Measurements from ENCODE around the gene DBF4B. TPM values are rescaled to one million over a fixed set of nuclear protein-coding genes. Genes with fewer than 3 reads are reported as not detected.

The DBF4B gene
- polyA plus RNA-seq, 1 of the 3 experiments (the other 2 are of a cell fraction) = 8.3 TPM

GRCh38 chr17:44768505-44769142, 60.2 kb downstream of the DBF4B start:
- 90% methylated on average over 11 of the region's 11 CpGs for WGBS (ENCODE audit: low lambda C conversion rate)
- Histone ChIP-seq H3K27me3 (ENCODE audit: insufficient read depth) (no peaks in the 10 kb centered on the region), H3K79me2 (ENCODE audit: insufficient read depth) (no peaks in the 10 kb centered on the region), H3K27ac (ENCODE audit: low read depth in 2 of 2, low read length in 1 of 2) (no peak overlapping the region), H3K4me3 (ENCODE audit: low read depth in 2 of 2, low read length in 1 of 2) (no peak overlapping the region), H3K36me3 (replicated peaks in 1 of 2; ENCODE audit: control insufficient read depth in 1 of 2, insufficient read depth in 2 of 2, low read length in 1 of 2) (no peaks in the 10 kb centered on the region), H4K20me1 (ENCODE audit: insufficient read depth) (no peaks in the 10 kb centered on the region), H3K4me2 (no peak overlapping the region), H3K9me2 (no peaks in the 10 kb centered on the region), H3K9ac (no peak overlapping the region), H3K4me1 (ENCODE audit: control insufficient read depth in 1 of 2, insufficient read depth in 2 of 2, low read depth in 1 of 2, low read length in 1 of 2) (peaks cover 0 to 15% of the 10 kb centered on the region in 2 experiments; a peak in 1 of 4 replicates), H3F3A (replicated peaks; ENCODE audit: insufficient read depth) (no peaks in the 10 kb centered on the region), H3K9me3 (no peaks in the 10 kb centered on the region), H2AFZ (ENCODE audit: low read depth) (no peak overlapping the region)
- DNase-seq = no peak
- CTCF ChIA-PET = interaction anchor here (1.4 to 16.7 kb wide), 4 partner anchors 10 to 110 kb away, joined by 7 to 324 read pairs (median 10); no protein-coding TSS in a partner anchor
- TF ChIP-seq FOSL2 (IDR thresholded peaks at IDR 0.05; ENCODE audit: borderline replicate concordance, low read depth) (no peak), EZH2phosphoT487 (IDR thresholded peaks at IDR 0.05; ENCODE audit: borderline replicate concordance, low read depth) (no peak), FOXM1 (IDR thresholded peaks at IDR 0.05; ENCODE audit: low read depth) (no peak), TCF12 (IDR thresholded peaks at IDR 0.05) (no peak), JUND (IDR thresholded peaks at IDR 0.05) (no peak), CHD2 (IDR thresholded peaks at IDR 0.05; ENCODE audit: low read length, partially characterized antibody) (no peak), TEAD4 (IDR thresholded peaks at IDR 0.05; ENCODE audit: borderline replicate concordance, insufficient read depth) (no peak)
- TF ChIP-seq, protein P1, sequence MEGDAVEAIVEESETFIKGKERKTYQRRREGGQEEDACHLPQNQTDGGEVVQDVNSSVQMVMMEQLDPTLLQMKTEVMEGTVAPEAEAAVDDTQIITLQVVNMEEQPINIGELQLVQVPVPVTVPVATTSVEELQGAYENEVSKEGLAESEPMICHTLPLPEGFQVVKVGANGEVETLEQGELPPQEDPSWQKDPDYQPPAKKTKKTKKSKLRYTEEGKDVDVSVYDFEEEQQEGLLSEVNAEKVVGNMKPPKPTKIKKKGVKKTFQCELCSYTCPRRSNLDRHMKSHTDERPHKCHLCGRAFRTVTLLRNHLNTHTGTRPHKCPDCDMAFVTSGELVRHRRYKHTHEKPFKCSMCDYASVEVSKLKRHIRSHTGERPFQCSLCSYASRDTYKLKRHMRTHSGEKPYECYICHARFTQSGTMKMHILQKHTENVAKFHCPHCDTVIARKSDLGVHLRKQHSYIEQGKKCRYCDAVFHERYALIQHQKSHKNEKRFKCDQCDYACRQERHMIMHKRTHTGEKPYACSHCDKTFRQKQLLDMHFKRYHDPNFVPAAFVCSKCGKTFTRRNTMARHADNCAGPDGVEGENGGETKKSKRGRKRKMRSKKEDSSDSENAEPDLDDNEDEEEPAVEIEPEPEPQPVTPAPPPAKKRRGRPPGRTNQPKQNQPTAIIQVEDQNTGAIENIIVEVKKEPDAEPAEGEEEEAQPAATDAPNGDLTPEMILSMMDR (IDR thresholded peaks at IDR 0.05) = no peak
- POLR2A ChIA-PET = no interaction called here

GRCh38 chr17:44769230-44769629, 60.8 kb downstream of the DBF4B start:
- peaks cover 0 to 15% of the 10 kb centered on the region in 2 experiments; a peak in 1 of 4 replicates for H3K4me1 ChIP-seq (ENCODE audit: control insufficient read depth in 1 of 2, insufficient read depth in 2 of 2, low read depth in 1 of 2, low read length in 1 of 2)
- CTCF ChIA-PET = interaction anchor here (2.1 to 16.7 kb wide), 3 partner anchors 10 to 110 kb away, joined by 9 to 324 read pairs (median 11); no protein-coding TSS in a partner anchor

More at GRCh38 chr17:44769230-44769629, 60.8 kb downstream of the DBF4B start:
- no peak overlapping the region for H3K27ac ChIP-seq (ENCODE audit: low read depth in 2 of 2, low read length in 1 of 2)
- H2AFZ ChIP-seq (ENCODE audit: low read depth) = no peak overlapping the region
- no peaks in the 10 kb centered on the region for H3K27me3 ChIP-seq (ENCODE audit: insufficient read depth)
- no peaks in the 10 kb centered on the region for H3K9me3 ChIP-seq
- POLR2A ChIA-PET = no interaction called here
- WGBS (ENCODE audit: low lambda C conversion rate) = 54% methylated on average over 4 of the region's 6 CpGs
- no peak overlapping the region for H3K9ac ChIP-seq
- no peaks in the 10 kb centered on the region for H3K9me2 ChIP-seq
- H4K20me1 ChIP-seq (ENCODE audit: insufficient read depth) = no peaks in the 10 kb centered on the region
- no peak overlapping the region for H3K4me2 ChIP-seq
- H3F3A ChIP-seq (replicated peaks; ENCODE audit: insufficient read depth) = no peaks in the 10 kb centered on the region
- no peaks in the 10 kb centered on the region for H3K79me2 ChIP-seq (ENCODE audit: insufficient read depth)
- no peak overlapping the region for H3K4me3 ChIP-seq (ENCODE audit: low read depth in 2 of 2, low read length in 1 of 2)
- no peaks in the 10 kb centered on the region for H3K36me3 ChIP-seq (replicated peaks in 1 of 2; ENCODE audit: control insufficient read depth in 1 of 2, insufficient read depth in 2 of 2, low read length in 1 of 2)
- TF ChIP-seq TAF1 (IDR thresholded peaks at IDR 0.05; ENCODE audit: borderline replicate concordance, low read depth, low read length) (no peak), MEF2A (IDR thresholded peaks at IDR 0.05; ENCODE audit: borderline replicate concordance, low read depth) (no peak), EZH2phosphoT487 (IDR thresholded peaks at IDR 0.05; ENCODE audit: borderline replicate concordance, low read depth) (no peak), POLR2AphosphoS5 (IDR thresholded peaks at IDR 0.05; ENCODE audit: low read depth, low read length) (no peak), RCOR1 (IDR thresholded peaks at IDR 0.05; ENCODE audit: low read length) (no peak), YY1 (IDR thresholded peaks at IDR 0.05; ENCODE audit: low read depth) (no peak), USF2 (IDR thresholded peaks at IDR 0.05; ENCODE audit: borderline replicate concordance, low read depth, low read length) (no peak), CHD2 (IDR thresholded peaks at IDR 0.05; ENCODE audit: low read length, partially characterized antibody) (no peak), MXI1 (IDR thresholded peaks at IDR 0.05; ENCODE audit: low read depth, low read length) (no peak), SMC3 (IDR thresholded peaks at IDR 0.05; ENCODE audit: low read depth, low read length) (no peak), FOSL2 (IDR thresholded peaks at IDR 0.05; ENCODE audit: borderline replicate concordance, low read depth) (no peak)
- TF ChIP-seq, protein P2, sequence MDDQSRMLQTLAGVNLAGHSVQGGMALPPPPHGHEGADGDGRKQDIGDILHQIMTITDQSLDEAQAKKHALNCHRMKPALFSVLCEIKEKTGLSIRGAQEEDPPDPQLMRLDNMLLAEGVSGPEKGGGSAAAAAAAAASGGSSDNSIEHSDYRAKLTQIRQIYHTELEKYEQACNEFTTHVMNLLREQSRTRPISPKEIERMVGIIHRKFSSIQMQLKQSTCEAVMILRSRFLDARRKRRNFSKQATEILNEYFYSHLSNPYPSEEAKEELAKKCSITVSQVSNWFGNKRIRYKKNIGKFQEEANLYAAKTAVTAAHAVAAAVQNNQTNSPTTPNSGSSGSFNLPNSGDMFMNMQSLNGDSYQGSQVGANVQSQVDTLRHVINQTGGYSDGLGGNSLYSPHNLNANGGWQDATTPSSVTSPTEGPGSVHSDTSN (IDR thresholded peaks at IDR 0.05) = no peak
- TF ChIP-seq, protein P3, sequence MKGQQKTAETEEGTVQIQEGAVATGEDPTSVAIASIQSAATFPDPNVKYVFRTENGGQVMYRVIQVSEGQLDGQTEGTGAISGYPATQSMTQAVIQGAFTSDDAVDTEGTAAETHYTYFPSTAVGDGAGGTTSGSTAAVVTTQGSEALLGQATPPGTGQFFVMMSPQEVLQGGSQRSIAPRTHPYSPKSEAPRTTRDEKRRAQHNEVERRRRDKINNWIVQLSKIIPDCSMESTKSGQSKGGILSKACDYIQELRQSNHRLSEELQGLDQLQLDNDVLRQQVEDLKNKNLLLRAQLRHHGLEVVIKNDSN (IDR thresholded peaks at IDR 0.05; ENCODE audit: borderline replicate concordance, low read depth) = no peak
- TF ChIP-seq, protein P1 (IDR thresholded peaks at IDR 0.05) = no peak
- DNase-seq = no peak
